Measurements from ENCODE around the gene PLRG1.
"Not testable (repeated sequence)": the region's sequence is repeated elsewhere in the genome, so short reads cannot be mapped to it uniquely, and the experiment has no call there.

PLRG1 gene

DNA sequence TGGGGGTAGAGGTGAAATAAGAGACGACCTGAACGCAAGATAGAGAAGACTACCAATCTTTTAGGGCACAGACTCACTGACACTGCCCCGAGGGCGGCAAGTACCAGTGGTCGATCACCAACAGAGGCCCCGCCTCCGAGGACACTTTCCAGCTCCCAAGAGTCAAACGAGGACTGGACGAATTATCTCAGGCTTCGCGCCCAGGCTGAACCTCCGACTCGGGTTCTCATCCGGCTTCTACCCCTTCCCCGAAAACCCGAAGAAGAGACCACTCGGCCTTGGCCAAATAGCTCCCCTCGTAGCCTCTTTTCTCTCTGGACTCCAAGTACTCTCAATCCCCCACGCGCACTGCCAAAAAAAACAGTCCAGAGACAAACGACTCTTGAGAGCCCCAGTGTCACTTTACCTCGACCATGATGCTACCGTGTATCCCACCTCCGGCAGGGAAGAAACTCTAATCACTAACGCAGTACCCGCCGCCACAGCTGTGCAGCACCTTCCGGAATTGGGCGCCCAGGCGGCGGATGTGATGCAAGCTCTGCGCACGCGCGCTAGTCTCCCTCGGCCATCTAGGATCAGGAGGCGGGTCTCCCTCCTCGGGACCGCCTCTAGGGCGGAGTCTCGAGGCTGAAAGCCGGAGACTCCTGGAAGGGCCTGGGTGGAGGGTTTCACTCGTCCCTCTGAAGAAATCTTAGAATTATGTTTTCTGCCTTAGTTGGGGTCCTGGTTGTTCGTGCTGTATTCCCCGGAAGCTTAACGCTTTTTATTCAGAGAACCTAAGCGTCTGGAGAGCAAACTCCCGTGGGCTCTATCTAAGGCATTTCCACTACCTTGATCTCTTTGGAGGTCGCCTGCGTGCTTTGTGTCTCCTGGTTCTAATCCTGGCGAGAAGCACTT, at the start of gene PLRG1:
Gene PLRG1 (minus strand): TSS at position 507 of the 897 bp plus-strand sequence. CDS start 92 bp downstream, at position 415.
- peak; percentile 37 for DNase-seq

- no peak for DNase-seq
Measured at GRCh38 chr4:154597798-154598774, 47.9 kb upstream of the PLRG1 start.

- not testable (repeated sequence) for DNase-seq
Measured at GRCh38 chr4:154597281-154597680, 47.1 kb upstream of the PLRG1 start.

GRCh38 chr4:154595807-154596206, 45.6 kb upstream of the PLRG1 start:
- DNase-seq = no peak

- not testable (repeated sequence) for DNase-seq
Measured at GRCh38 chr4:154594343-154594742, 44.1 kb upstream of the PLRG1 start.

DNA sequence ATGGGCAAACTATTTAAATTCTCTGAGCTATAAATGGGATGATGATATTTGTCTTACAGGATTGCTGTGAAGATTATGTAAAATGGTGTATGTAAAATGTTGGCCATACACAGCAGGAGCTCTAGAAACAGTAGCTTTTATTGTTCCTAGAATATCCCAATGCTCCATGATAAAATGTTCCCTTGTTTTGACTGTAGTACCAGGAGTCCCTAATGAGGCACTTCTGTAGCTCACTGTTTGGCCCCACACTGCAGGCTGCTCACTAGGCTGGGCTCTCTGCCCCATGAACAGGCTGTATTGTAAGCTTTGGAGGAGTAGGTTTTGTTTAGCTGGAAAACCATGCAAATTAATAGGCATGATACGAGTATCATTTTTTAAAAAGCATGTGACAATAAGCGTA, 43.7 kb upstream of the PLRG1 start:
- DNase-seq = no peak

- no peak for DNase-seq
Measured at GRCh38 chr4:154591890-154592289, 41.7 kb upstream of the PLRG1 start.

DNA sequence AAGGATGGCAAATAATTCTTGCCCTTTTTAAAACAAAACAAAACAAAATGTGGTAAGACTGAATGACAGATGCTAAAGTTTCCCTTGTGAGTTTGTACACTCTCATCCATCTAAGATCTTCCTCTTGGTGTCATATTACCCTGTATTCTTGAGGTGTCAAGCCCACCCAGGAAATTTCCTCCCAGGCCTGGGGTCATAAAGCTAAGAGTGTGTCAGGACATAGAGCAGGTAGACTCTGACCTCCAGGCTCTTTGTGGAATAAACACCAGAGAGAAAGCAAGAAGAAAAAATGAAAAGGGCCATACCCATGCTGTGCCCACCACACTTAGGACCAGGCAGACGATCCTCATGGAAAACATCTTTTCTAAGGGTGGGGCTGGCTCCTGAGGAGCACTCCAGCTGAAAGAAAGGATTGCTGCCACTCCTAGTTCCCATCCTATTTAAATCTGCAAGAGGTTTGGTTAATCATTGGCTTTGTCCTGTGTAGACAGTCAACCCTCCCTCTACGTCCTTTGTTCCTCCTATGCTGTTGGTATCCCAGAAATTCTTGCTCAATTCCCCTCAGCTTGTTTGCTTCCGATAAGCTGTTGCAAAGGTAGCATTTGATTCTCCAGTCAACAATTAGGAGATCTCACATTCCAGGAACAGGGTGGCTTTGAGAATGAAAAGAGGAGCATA, 40.3 kb upstream of the PLRG1 start, which contains the start of gene FGA:
Gene FGA (minus strand): TSS at position 414 of the 678 bp plus-strand sequence. CDS start 55 bp downstream, at position 359.
- no peak for DNase-seq

DNA sequence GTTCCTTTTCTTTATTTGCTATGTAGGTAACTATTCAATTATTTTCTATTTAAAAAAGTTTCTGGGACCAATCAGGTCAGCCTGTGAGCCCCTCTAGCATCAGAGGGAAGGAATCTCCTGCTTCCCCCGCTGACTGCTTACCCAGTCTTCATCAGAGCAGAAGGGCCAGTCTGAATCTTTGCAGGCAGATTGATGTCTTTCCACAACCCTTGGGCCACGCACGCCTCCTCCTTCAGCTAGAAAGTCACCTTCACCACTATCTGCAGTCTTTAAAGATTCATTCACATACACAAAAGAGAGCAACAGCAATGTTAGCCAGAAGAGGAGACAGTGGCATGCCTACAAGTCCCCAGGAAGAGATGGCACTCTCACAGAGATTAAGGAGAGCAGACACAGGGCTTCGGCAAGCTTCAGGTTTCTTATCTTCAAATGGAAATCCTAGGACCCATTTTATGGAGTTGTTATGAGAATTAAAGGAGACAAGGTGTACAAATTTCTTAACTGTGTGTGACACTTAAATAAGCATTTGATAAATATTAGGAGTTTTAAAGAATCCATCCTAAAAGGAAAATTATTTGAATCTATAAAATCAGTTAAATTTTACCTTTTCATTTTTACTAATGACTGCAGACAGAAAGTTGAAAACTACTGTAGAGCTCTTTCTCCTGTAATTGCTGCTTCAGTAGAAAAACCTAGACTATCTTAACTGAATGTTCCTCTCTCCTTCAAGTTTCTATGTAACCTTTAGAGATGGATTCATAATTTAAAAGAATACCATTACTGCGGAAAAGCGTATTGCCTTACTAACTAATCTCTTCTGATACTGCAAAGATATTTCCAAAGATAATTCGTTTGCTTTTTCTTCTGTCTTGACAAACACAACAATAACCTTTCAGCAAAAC, 39.3 kb upstream of the PLRG1 start:
- DNase-seq = no peak

DNA sequence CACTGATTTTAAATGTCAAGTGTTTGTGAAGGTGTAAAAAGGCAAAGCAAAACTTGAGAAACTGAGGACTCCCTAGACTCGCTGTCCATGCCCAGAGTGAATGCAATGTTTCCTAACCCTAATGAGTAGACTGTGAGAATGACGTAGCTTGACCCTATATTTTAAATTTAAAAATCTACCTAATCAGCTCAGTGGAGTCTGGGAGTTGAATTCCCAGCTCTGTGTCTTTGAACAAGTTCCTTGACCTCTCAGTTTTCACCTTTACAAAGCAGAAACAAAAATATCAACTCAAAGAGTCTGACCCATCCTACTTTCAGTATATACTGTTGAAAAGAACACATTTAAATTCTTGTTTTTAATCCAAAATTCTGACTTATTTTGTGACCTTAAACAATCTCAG, 38.0 kb upstream of the PLRG1 start:
- DNase-seq = no peak

DNA sequence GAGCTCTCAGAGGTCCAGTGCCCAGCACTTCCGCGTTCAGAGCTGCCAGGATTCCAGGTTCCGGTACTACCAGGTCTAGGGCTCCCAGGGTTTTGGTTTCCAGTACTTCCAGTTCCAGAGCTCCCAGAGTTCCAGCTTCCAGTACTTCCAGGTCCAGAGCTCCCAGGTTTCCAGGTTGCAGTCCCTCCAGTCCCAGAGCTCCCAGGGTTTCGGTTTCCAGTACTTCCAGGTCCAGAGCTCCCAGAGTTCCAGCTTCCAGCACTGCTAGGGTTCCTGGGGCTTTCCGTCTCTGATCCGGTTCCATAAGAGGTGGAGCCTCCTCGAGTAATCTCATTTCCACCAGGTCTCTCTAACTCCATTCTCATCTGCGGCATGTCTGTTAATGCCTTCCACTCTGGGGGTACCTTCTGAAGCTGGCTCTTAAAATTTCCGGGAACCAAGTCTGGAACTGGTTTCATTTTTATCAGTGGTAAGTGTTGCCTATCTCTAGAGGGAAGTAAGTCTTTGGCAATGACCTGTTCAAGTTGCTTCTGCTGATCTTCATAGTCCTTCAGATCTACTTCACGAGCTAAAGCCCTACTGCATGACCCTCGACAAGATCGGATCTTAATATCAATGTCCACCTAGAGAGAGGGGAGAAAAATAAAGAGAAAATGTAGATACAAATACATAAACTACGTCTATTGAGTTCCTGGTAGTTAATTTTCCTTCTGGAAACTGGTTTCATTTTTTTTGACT, 36.3 kb upstream of the PLRG1 start:
- DNase-seq = no peak

GRCh38 chr4:154585369-154586018, 35.3 kb upstream of the PLRG1 start:
- DNase-seq = no peak

DNA sequence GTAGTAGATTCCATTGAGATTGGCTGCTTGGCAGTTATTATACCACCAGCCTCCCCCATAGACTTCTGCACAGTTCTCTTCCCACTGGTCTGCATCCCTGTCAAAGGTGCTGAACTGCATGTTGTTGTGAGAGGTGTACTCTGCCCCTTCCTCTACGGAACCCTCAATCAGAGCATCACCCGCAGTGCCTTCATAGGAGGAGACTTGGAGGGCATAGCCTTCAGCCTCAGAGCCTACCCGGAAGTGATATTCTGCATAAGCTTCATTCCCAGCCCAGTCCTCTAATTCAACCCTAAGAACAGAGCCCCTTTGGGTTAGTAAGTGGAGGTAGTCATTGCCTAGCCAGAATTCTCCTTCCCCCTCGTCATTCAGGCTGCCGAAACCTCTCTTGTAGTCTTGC, 34.1 kb upstream of the PLRG1 start:
- DNase-seq = no peak

DNA sequence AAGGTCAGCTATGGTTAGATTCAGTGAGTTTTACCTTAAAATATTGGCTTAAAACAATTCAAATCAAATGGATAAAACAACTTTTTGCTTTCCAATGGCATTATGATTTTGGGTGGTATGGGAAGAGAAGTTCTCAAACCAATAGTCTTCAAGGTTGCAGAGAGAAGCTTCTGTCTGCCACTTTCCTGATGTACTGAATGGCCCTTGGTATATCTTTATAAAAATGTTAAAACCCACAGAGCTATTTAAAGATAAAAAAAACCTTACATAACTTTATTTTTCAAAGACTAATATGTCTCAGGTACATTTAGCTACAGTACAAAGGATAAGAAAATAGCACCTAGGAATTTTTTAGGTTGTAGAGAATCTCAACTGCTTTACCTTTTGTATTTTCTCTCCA, 33.5 kb upstream of the PLRG1 start:
- no peak for DNase-seq

DNA sequence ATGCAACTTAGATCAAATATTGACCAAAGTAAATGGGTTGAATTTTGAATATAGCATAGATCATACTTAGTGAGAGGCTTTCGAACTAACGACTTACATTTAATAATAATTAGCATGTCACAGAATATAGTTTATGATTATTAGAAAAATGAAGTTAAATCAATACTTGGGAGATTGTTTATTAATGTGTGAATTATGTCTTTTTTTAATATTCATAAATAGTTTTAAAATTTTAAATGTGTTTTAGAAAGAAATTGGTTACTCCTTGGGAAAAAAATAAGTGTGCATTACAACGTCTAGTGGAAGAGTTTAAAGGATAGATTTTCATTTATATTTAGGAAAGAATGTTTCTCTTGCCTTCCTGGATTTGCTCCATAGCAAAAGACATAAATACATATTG, 33.0 kb upstream of the PLRG1 start:
- no peak for DNase-seq

DNA sequence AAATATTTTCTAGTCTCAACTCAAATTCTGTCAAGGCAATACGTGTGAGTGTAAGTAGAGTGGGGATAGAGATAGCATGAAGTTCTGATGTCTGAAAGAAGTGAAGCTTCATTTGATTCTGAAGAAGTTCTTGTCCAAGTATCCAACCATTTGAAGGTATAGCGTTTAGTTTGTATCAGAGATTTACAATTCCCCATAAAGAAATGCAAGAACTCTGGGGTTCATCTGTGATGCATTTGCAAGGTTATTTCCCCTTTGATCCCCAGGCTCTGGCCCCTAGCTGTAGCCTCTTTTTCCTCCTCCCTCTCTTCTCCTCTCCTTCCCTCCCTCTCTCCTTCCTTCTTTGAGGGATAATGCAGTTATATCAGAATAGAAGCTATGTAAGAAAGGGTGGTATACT, 32.5 kb upstream of the PLRG1 start:
- DNase-seq = no peak

DNA sequence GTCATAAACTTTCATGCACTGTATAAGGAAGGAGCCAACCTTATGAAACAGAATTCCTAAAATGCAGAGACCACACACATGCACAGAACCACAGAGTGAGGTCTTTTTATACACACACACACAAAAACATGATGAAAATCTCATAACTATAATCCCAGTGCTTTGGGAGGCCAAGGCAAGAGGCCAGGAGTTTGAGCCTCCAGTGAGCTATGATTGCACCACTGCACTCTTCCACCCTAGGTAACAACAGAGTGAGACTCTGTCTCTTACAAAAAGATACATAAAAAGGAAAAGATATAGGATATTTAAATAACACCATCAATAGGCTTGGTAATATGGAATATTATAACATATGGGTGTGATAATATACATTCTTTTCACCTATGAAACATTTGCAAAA, 29.7 kb upstream of the PLRG1 start:
- DNase-seq = no peak

DNA sequence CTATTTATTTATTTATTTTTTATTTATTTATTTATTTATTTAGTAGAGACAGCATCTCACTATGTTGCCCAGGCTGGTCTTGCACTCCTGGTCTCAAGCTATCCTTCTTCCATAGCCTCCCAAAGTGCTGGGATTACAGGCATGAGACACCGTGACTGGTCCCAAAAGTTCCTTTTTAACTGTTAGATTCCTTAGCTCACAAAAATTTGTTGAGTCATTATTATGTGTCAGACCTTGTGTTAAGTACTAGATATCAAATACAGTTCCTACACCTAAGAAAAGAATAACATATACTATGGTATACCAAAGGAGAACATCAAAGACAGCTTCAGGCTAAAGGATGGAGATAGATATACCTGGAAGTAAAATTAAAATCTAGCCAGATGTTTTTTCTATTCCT, 28.7 kb upstream of the PLRG1 start:
- no peak for DNase-seq

DNA sequence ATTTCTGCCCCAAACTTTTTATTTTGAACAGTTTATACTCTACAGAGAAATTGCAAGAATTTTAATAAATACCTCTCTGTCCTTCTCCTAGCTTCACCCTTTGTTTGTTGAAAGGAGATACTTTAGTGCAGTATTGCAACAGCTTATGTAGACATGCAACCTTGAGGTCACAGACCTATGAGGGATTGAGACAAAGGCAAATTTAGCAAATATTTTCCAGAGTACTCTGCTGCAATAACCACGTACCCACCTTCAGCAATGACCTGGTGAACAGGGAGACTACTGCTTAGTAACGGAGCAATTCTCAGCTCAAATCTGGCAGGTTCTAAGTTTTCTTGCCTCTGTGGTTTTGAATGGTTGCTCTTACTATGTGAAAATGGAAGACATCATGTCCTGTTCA, 27.1 kb upstream of the PLRG1 start:
- no peak for DNase-seq

DNA sequence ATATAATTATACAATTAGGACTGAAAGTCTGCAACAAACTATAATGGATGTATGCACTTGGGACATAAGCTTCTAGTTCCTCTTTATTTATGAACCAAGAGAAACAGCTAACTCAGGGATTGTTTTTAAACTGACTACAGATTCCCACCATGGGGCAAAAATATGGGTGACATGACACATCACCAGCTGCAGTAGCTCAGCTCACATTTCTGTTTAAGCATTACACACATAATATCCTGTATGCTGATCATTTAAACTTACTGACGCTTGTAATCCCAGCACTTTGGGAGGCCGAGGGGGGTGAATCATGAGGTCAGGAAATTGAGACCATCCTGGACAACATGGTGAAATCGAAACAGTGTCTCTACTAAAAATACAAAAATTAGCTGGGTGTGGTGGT, 24.1 kb upstream of the PLRG1 start:
- no peak for DNase-seq
